Prostate gland (tissue), 2 donors: Measurements from ENCODE around the gene KRT40.
"Not testable (repeated sequence)": the region's sequence is repeated elsewhere in the genome, so short reads cannot be mapped to it uniquely, and the experiment has no call there.

Experiments used
- CTCF ChIP-seq, 4 experiments: fragments of 200-600 bp in 2 of 4; fragments of 450-650 bp in 2 of 4; sonication (generic) in 2 of 4; IDR thresholded peaks; 1 replicate in 3 of 4; 2 replicates in 1 of 4; pipeline ENCODE4 v1.5.1; 2016 to 2019; ENCODE audit warnings: antibody characterized with exemption in 4 of 4, mild to moderate bottlenecking in 2 of 4, moderate library complexity in 2 of 4
- POLR2A ChIP-seq: fragments of 450-650 bp; IDR thresholded peaks from one replicate; pipeline ENCODE4 v1.6.1; 2016; ENCODE audit warnings: antibody characterized with exemption, mild to moderate bottlenecking

- TF ChIP-seq CTCF (IDR thresholded peaks at IDR 0.05); POLR2A: not testable (repeated sequence)
Measured at GRCh38 chr17:40999563-40999962, 15.4 kb upstream of the KRT40 start, which contains the start of gene KRTAP3-2.
